Gastrocnemius medialis (tissue), 4 donors: Measurements from ENCODE around the gene CEP290. TPM values are rescaled to one million over a fixed set of nuclear protein-coding genes. Genes with fewer than 3 reads are reported as not detected.
A peak's percentile ranks its signal among the peaks of the same experiment; 100 is the strongest.

Experiments
- ATAC-seq, 2 donors: fragments of 150-250 bp; one replicate each; pipeline ENCODE4 v1.9.1; 2016
- DNase-seq, 2 donors: peaks; one replicate each; pipeline ENCODE4 v3.0.0-alpha.2; 2019
- H3K27ac ChIP-seq, 4 donors: fragments of 200-600 bp; sonication (generic); 1 replicate in 1 of 4; 2 replicates in 3 of 4; pipeline ENCODE4 v1.5.1; 2016 to 2018; ENCODE audit warnings: mild to moderate bottlenecking in 2 of 4, moderate library complexity in 1 of 4
- H3K27me3 ChIP-seq, 3 donors: fragments of 200-600 bp; sonication (generic) in 2 of 3; 1 replicate in 1 of 3; 2 replicates in 2 of 3; pipeline versions ENCODE4 v1.5.1 to v1.6.0; 2016 to 2019; ENCODE audit warnings: mild to moderate bottlenecking in 1 of 3, moderate library complexity in 1 of 3
- H3K36me3 ChIP-seq, 2 donors: fragments of 200-600 bp; sonication (generic) in 1 of 2; one replicate each; pipeline ENCODE4 v1.5.1; 2017 to 2018
- H3K4me1 ChIP-seq, 2 donors: fragments of 200-600 bp; sonication (generic) in 1 of 2; one replicate each; pipeline ENCODE4 v1.5.1; 2016 to 2017; ENCODE audit warnings: mild to moderate bottlenecking in 2 of 2
- H3K4me3 ChIP-seq, 4 donors: fragments of 200-600 bp; sonication (generic) in 3 of 4; 1 replicate in 1 of 4; 2 replicates in 3 of 4; pipeline ENCODE4 v1.5.1; 2016 to 2019; ENCODE audit warnings: mild to moderate bottlenecking in 2 of 4
- H3K9me3 ChIP-seq, 3 donors: fragments of 200-600 bp; sonication (generic) in 2 of 3; 1 replicate in 1 of 3; 2 replicates in 2 of 3; pipeline ENCODE4 v1.5.1; 2016 to 2019
- POLR2A ChIP-seq, 2 donors: fragments of 450-650 bp; IDR thresholded peaks; one replicate each; pipeline ENCODE4 v1.6.1; 2017; ENCODE audit warnings: antibody characterized with exemption in 2 of 2, mild to moderate bottlenecking in 2 of 2, moderate library complexity in 2 of 2
- in situ Hi-C, 4 donors: fragments of 200-750 bp; cut with MboI; loops; one replicate each; pipeline versions ENCODE4 v1.15.0 to v1.8.0; 2017; ENCODE audit warnings: low sequenced_read_pairs in 4 of 4
- intact Hi-C: fragments of 100-400 bp; cut with DNase I; formaldehyde crosslinking; loops from one replicate; pipeline ENCODE4 v1.15.1; 2023; ENCODE audit warnings: low total_unique reads
- total RNA-seq, 4 donors: library from RNA; depleted of rRNA; stranded (reverse); fragments of >200 nt; gene quantifications; one replicate each; pipeline versions ENCODE4 v1.1.0 to v1.2.3, GENCODE V29; 2016
- TF ChIP-seq, protein P1 (sequence below), 5 experiments: fragments of 450-650 bp in 3 of 5; fragments of 200-600 bp in 2 of 5; sonication (generic) in 2 of 5; IDR thresholded peaks in 4 of 5; conservative IDR thresholded peaks in 1 of 5; 1 replicate in 4 of 5; 2 replicates in 1 of 5; pipeline ENCODE4 v1.5.1; 2016 to 2019; ENCODE audit warnings: antibody characterized with exemption in 5 of 5, mild to moderate bottlenecking in 3 of 5, moderate library complexity in 3 of 5

CEP290 gene, protein sequence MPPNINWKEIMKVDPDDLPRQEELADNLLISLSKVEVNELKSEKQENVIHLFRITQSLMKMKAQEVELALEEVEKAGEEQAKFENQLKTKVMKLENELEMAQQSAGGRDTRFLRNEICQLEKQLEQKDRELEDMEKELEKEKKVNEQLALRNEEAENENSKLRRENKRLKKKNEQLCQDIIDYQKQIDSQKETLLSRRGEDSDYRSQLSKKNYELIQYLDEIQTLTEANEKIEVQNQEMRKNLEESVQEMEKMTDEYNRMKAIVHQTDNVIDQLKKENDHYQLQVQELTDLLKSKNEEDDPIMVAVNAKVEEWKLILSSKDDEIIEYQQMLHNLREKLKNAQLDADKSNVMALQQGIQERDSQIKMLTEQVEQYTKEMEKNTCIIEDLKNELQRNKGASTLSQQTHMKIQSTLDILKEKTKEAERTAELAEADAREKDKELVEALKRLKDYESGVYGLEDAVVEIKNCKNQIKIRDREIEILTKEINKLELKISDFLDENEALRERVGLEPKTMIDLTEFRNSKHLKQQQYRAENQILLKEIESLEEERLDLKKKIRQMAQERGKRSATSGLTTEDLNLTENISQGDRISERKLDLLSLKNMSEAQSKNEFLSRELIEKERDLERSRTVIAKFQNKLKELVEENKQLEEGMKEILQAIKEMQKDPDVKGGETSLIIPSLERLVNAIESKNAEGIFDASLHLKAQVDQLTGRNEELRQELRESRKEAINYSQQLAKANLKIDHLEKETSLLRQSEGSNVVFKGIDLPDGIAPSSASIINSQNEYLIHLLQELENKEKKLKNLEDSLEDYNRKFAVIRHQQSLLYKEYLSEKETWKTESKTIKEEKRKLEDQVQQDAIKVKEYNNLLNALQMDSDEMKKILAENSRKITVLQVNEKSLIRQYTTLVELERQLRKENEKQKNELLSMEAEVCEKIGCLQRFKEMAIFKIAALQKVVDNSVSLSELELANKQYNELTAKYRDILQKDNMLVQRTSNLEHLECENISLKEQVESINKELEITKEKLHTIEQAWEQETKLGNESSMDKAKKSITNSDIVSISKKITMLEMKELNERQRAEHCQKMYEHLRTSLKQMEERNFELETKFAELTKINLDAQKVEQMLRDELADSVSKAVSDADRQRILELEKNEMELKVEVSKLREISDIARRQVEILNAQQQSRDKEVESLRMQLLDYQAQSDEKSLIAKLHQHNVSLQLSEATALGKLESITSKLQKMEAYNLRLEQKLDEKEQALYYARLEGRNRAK (N-terminal part only)
- total RNA-seq: 1 to 10 TPM; 2.5 to 9.4 (median 5.0) TPM

DNA sequence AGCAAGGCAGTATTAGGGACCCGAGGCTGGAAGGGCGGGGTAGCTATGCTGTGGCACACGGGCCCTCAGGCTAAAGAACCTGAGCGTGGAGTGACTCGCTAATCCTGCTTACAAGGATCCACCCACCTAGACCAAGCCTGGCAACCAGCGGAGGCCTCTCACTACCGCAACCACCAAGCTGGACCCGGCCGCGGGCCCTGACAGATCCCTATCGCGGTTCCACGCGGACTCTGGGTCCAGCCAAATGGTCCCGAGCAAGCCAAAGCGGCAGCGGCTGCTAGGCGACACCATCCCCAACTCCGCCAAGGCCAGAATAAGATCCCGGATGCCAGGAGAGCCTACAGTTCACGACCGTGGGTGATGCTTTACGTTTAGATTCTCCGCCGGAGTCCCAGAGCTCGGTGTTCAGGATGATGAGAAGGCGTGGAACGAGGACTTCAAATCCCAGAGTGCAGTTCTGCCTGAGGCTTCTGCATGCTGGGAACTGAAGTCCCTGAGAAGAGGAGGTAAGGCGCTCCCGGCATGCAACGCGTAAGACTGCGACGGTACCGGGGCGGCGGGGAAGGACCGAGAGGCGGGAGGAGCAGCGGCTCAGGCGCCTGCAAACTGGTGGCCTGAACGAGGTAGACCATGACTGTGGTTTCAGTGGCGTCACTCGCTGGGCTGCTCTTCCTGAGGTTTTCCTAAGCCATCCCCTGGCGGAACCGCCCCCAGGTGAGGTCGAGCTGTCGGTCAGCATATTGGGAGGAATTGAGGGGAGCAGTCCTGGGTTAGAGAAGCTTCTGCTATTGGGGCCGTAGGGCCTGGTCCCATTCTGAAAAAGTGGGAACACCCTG, at the start of gene CEP290, which contains the start of gene TMTC3:
CEP290 (minus strand) TSS at position 315 of the 836 bp plus-strand sequence. CDS start 781 bp downstream, outside the sequence.
TMTC3 (plus strand) TSS at position 534 of the 836 bp plus-strand sequence. CDS start 6,009 bp downstream, outside the sequence.
- peak within 1 kb of the TSS; percentile 66 to 85 (median 74) for H3K4me3 ChIP-seq
- no peaks in the 10 kb centered on the region for H3K9me3 ChIP-seq
- in situ Hi-C loops (loop anchor here in 2 of 4 donors (25.0 kb wide), 2 partner anchors 845 to 870 kb away; no protein-coding TSS in a partner anchor), intact Hi-C loops (loop anchor here (1.0 to 10.0 kb wide), 4 partner anchors 107 to 1563 kb away; partner anchors contain the start of genes ATP2B1 and DUSP6)
- H3K27ac ChIP-seq: peak within 1 kb of the TSS; percentile 68 to 81 (median 78)
- TF ChIP-seq POLR2A (IDR thresholded peaks at IDR 0.05): peak; percentile 42 to 61
- TF ChIP-seq, protein P1, sequence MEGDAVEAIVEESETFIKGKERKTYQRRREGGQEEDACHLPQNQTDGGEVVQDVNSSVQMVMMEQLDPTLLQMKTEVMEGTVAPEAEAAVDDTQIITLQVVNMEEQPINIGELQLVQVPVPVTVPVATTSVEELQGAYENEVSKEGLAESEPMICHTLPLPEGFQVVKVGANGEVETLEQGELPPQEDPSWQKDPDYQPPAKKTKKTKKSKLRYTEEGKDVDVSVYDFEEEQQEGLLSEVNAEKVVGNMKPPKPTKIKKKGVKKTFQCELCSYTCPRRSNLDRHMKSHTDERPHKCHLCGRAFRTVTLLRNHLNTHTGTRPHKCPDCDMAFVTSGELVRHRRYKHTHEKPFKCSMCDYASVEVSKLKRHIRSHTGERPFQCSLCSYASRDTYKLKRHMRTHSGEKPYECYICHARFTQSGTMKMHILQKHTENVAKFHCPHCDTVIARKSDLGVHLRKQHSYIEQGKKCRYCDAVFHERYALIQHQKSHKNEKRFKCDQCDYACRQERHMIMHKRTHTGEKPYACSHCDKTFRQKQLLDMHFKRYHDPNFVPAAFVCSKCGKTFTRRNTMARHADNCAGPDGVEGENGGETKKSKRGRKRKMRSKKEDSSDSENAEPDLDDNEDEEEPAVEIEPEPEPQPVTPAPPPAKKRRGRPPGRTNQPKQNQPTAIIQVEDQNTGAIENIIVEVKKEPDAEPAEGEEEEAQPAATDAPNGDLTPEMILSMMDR (IDR thresholded peaks at IDR 0.05 in 4 of 5, conservative IDR thresholded peaks at IDR 0.05 in 1 of 5): no peak
- no peaks in the 10 kb centered on the region for H3K27me3 ChIP-seq
- DNase-seq (peak; percentile 94 to 97), ATAC-seq (peak; percentile 100)
- H3K36me3 ChIP-seq: peaks cover 0 to 3% of the 10 kb centered on the region in 2 donors
- peaks cover 13 to 18% of the 10 kb centered on the region in 2 donors for H3K4me1 ChIP-seq

- TF ChIP-seq POLR2A (IDR thresholded peaks at IDR 0.05): no peak
- TF ChIP-seq, protein P1 (IDR thresholded peaks at IDR 0.05 in 4 of 5, conservative IDR thresholded peaks at IDR 0.05 in 1 of 5): no peak
- in situ Hi-C loops (no loop called here), intact Hi-C loops (no loop called here)
- Histone ChIP-seq H3K27me3 (no peaks in the 10 kb centered on the region), H3K4me1 (no peaks in the 10 kb centered on the region), H3K27ac (no peak overlapping the region), H3K9me3 (no peaks in the 10 kb centered on the region), H3K36me3 (peaks cover 0 to 17% of the 10 kb centered on the region in 2 donors), H3K4me3 (no peak overlapping the region)
- ATAC-seq (no peak), DNase-seq (no peak)
These were observed 46.3 kb upstream of the CEP290 start for GRCh38 chr12:88188180-88188579.

- Histone ChIP-seq H3K27ac (no peak overlapping the region), H3K36me3 (peaks cover 0 to 21% of the 10 kb centered on the region in 2 donors), H3K4me3 (no peak overlapping the region), H3K9me3 (no peaks in the 10 kb centered on the region), H3K27me3 (no peaks in the 10 kb centered on the region), H3K4me1 (no peaks in the 10 kb centered on the region)
- DNase-seq (no peak), ATAC-seq (no peak)
- intact Hi-C loops: no loop called here
- in situ Hi-C loops: no loop called here
- TF ChIP-seq, protein P1 (IDR thresholded peaks at IDR 0.05 in 4 of 5, conservative IDR thresholded peaks at IDR 0.05 in 1 of 5): no peak
- TF ChIP-seq POLR2A (IDR thresholded peaks at IDR 0.05): no peak
These were observed 45.7 kb upstream of the CEP290 start for GRCh38 chr12:88187571-88187970.
